Endothelial cell of umbilical vein (primary cell): Measurements from ENCODE around the gene CDH22.

Source experiments
- EZH2 ChIP-seq: IDR thresholded peaks from 2 replicates; pipeline ENCODE4 v1.6.1; 2012; ENCODE audit warnings: borderline replicate concordance, low read depth, mild to moderate bottlenecking, moderate library complexity, low read length, inconsistent platforms; ENCODE audit not compliant: severe bottlenecking
- JUN ChIP-seq: IDR thresholded peaks from 2 replicates; pipeline ENCODE4 v1.6.1; 2011; ENCODE audit warnings: borderline replicate concordance, low read depth; ENCODE audit not compliant: insufficient read length, insufficient read depth
- MYC ChIP-seq: IDR thresholded peaks from one replicate; pipeline ENCODE4 v1.6.1; 2011; ENCODE audit warnings: mild to moderate bottlenecking, low read depth, low read length
- POLR2A ChIP-seq: IDR thresholded peaks from 2 replicates; pipeline ENCODE4 v1.6.1; 2012; ENCODE audit warnings: low read depth, mild to moderate bottlenecking, control low read depth, low read length
- TF ChIP-seq, protein P1 (sequence below), 2 donors: IDR thresholded peaks; 1 replicate in 1 of 2; 2 replicates in 1 of 2; pipeline ENCODE4 v1.5.1; 2011; ENCODE audit warnings: low read length in 2 of 2, mild to moderate bottlenecking in 2 of 2, moderate library complexity in 2 of 2, control low read depth in 1 of 2, inconsistent platforms in 1 of 2, low read depth in 1 of 2; ENCODE audit not compliant: insufficient read depth in 1 of 2; ENCODE audit errors: extremely low read depth in 1 of 2
- TF ChIP-seq, protein P2 (sequence below): IDR thresholded peaks from 2 replicates; pipeline ENCODE4 v1.6.1; 2011; ENCODE audit not compliant: insufficient read depth, insufficient read length

DNA sequence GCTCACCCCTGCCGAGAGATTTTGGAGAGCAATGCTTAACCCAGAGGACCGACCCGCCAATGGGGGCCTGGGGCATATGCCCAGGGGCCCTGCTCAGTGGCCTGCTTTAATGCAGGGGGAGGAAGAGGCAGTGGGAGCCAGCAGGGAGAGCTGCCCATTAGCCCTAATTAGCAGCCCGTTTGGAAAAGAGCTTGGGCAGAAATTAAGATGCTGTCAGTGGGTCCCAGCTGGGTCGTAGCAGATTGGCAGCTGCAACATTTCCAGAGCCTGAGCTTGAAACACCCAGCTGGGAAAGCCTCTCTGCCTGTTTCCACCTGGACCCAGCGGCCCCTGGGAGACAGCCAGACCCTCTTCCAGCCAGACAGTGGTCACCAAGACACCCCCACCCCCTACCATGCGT is 150.7 kb downstream of the CDH22 start:
- TF ChIP-seq, protein P1, sequence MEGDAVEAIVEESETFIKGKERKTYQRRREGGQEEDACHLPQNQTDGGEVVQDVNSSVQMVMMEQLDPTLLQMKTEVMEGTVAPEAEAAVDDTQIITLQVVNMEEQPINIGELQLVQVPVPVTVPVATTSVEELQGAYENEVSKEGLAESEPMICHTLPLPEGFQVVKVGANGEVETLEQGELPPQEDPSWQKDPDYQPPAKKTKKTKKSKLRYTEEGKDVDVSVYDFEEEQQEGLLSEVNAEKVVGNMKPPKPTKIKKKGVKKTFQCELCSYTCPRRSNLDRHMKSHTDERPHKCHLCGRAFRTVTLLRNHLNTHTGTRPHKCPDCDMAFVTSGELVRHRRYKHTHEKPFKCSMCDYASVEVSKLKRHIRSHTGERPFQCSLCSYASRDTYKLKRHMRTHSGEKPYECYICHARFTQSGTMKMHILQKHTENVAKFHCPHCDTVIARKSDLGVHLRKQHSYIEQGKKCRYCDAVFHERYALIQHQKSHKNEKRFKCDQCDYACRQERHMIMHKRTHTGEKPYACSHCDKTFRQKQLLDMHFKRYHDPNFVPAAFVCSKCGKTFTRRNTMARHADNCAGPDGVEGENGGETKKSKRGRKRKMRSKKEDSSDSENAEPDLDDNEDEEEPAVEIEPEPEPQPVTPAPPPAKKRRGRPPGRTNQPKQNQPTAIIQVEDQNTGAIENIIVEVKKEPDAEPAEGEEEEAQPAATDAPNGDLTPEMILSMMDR (IDR thresholded peaks at IDR 0.05; ENCODE audit: extremely low read depth in 1 of 2, insufficient read depth in 1 of 2, low read depth in 1 of 2, low read length in 2 of 2) = no peak
- TF ChIP-seq, protein P2, sequence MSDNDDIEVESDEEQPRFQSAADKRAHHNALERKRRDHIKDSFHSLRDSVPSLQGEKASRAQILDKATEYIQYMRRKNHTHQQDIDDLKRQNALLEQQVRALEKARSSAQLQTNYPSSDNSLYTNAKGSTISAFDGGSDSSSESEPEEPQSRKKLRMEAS = no peak
- TF ChIP-seq EZH2 (no peak), MYC (no peak), POLR2A (no peak), JUN (no peak)
